ENCODE data around the gene FXYD2. TPM values are rescaled to one million over a fixed set of nuclear protein-coding genes. Genes with fewer than 3 reads are reported as not detected.

Gene FXYD2
- total and polyA plus RNA-seq, 9 of the 15 experiments (the other 6 are each of a cell fraction or from before 2014, with no cell fraction given), result not detected

GRCh38 chr11:117862753-117863152 is 38.2 kb upstream of the FXYD2 start:
- DNase-seq (ENCODE audit: extremely low read depth in 1 of 4, low spot score in 3 of 4) (no peak), FAIRE-seq (no peak), ATAC-seq (no peak)
- 17% methylated on average over 1 of the region's 1 CpG for WGBS (ENCODE audit: insufficient coverage, low coverage, missing lambda C conversion rate)
- Histone ChIP-seq H2AFZ (ENCODE audit: low read depth, low read length) (no peak overlapping the region), H4K20me1 (replicated peaks; ENCODE audit: control insufficient read depth, insufficient read depth, low read length) (0 out of 2 replicates have a peak, but pooled peaks cover 3% of the 10 kb centered on the region), H3K4me1 (replicated peaks in 1 of 2; ENCODE audit: control insufficient read depth in 2 of 2, insufficient read depth in 2 of 2, low read length in 2 of 2) (no peaks in the 10 kb centered on the region), H3K9me3 (replicated peaks; ENCODE audit: control insufficient read depth, insufficient read depth, low read depth, low read length) (no peaks in the 10 kb centered on the region), H3K4me2 (ENCODE audit: insufficient read depth, low read length) (no peak overlapping the region), H3K36me3 (ENCODE audit: control insufficient read depth, insufficient read depth, low read length) (no peaks in the 10 kb centered on the region), H3K79me2 (ENCODE audit: control insufficient read depth, insufficient read depth, low read length) (no peaks in the 10 kb centered on the region), H3K4me3 (no peak overlapping the region), H3K27ac (ENCODE audit: extremely low read depth, low read depth, low read length) (no peak overlapping the region), H3K9ac (ENCODE audit: insufficient read depth in 1 of 2, low read depth in 2 of 2, low read length in 2 of 2) (no peak overlapping the region), H3K27me3 (ENCODE audit: control insufficient read depth in 2 of 2, insufficient read depth in 2 of 2, low read length in 2 of 2) (peaks cover 17 to 64% of the 10 kb centered on the region in 2 experiments; a peak in 4 of 5 replicates), H3K9me1 (ENCODE audit: control insufficient read depth, insufficient read depth, low read length) (no peaks in the 10 kb centered on the region)
- intact Hi-C loops (cut with micrococcal nuclease) (no loop called here), in situ Hi-C loops (cut with MboI) (no loop called here)
- no TSS peak for BruUV-seq (replicated peaks)
- TF ChIP-seq ZKSCAN8 (CRISPR knock-in tag; IDR thresholded peaks at IDR 0.05), result no peak
- TF ChIP-seq, protein P1, sequence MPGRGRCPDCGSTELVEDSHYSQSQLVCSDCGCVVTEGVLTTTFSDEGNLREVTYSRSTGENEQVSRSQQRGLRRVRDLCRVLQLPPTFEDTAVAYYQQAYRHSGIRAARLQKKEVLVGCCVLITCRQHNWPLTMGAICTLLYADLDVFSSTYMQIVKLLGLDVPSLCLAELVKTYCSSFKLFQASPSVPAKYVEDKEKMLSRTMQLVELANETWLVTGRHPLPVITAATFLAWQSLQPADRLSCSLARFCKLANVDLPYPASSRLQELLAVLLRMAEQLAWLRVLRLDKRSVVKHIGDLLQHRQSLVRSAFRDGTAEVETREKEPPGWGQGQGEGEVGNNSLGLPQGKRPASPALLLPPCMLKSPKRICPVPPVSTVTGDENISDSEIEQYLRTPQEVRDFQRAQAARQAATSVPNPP (IDR thresholded peaks at IDR 0.05; ENCODE audit: borderline replicate concordance, insufficient read depth, insufficient read length), result no peak
- TF ChIP-seq GABPB2 (CRISPR knock-in tag; conservative IDR thresholded peaks at IDR 0.05), result no peak
- TF ChIP-seq RBM17 (IDR thresholded peaks at IDR 0.05; ENCODE audit: borderline replicate concordance, low read depth, low read length), result no peak
- no peak for TF ChIP-seq ZSCAN29 (IDR thresholded peaks at IDR 0.05)
- TF ChIP-seq ATF7 (IDR thresholded peaks at IDR 0.05), result no peak
- no peak for TF ChIP-seq TCF7L2 (IDR thresholded peaks at IDR 0.05; ENCODE audit: low read depth, low read length)
- no peak for TF ChIP-seq RBM15 (IDR thresholded peaks at IDR 0.05; ENCODE audit: insufficient read depth, low read length)
- no peak for TF ChIP-seq ZNF431 (CRISPR knock-in tag; IDR thresholded peaks at IDR 0.05)
- no peak for TF ChIP-seq GTF2A2 (tag; IDR thresholded peaks at IDR 0.05)
- TF ChIP-seq SMARCA5 (IDR thresholded peaks at IDR 0.05), result no peak
- TF ChIP-seq FOXM1 (IDR thresholded peaks at IDR 0.05; ENCODE audit: low read depth), result no peak
- no peak for TF ChIP-seq FOXM1 (CRISPR knock-in tag; IDR thresholded peaks at IDR 0.05; ENCODE audit: low read depth)
- no peak for TF ChIP-seq ARHGAP35 (IDR thresholded peaks at IDR 0.05; ENCODE audit: partially characterized antibody)
- TF ChIP-seq ZNF263 (CRISPR knock-in tag; IDR thresholded peaks at IDR 0.05; ENCODE audit: borderline replicate concordance), result no peak
- POLR2A ChIA-PET, result interaction anchor here (1.4 kb wide), 1 partner anchor 87 kb away, joined by 3 read pairs; no protein-coding TSS in a partner anchor
- CTCF ChIA-PET (ENCODE audit: low intra/inter-chr PET ratio), result no interaction called here
